Measurements from ENCODE around the gene INAFM2.

INAFM2 gene

DNA sequence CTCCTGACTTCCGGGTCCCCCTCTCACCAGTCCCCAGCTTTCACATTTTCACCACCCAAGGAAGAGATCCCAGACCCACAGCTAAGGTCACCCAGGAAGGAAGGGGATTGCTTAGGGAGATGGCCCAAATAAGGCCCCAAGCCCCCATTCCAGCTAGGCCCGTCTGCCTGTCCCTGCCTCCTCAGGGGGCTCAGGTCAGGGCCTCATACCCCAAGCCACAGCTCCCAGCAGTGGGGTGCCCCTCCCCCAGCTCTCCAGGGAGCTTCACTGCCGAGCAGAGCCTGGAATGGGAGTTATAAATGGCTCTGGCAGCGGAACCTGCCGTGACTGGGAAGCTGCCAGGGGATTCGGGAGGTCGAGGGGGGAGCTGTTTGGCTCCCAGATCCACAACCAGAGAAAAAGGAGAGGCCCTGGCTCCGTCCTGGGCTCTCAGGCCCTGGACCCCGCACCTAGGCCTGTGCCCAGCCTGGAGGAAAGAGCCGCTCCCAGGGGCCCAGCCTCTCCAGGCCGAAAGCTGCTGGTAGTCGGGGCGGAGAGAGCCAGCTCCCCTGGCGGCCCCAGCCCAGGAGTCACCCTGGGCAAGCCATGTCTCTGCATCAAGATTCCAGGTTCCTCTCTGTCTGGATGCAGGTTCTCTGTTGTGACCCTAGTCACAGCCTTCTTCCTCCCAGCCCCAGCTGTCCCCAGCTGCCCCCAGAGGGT is 16.7 kb downstream of the INAFM2 start:
- in situ Hi-C loops (cut with MboI; ENCODE audit: low pct_unique_long_range_greater_than_20kb, low sequenced_read_pairs, unreplicated experiment) = no loop called here
- TF ChIP-seq, protein P1, sequence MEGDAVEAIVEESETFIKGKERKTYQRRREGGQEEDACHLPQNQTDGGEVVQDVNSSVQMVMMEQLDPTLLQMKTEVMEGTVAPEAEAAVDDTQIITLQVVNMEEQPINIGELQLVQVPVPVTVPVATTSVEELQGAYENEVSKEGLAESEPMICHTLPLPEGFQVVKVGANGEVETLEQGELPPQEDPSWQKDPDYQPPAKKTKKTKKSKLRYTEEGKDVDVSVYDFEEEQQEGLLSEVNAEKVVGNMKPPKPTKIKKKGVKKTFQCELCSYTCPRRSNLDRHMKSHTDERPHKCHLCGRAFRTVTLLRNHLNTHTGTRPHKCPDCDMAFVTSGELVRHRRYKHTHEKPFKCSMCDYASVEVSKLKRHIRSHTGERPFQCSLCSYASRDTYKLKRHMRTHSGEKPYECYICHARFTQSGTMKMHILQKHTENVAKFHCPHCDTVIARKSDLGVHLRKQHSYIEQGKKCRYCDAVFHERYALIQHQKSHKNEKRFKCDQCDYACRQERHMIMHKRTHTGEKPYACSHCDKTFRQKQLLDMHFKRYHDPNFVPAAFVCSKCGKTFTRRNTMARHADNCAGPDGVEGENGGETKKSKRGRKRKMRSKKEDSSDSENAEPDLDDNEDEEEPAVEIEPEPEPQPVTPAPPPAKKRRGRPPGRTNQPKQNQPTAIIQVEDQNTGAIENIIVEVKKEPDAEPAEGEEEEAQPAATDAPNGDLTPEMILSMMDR (IDR thresholded peaks at IDR 0.05; ENCODE audit: extremely low read depth, insufficient read depth, missing control alignments) = no peak
- DNase-seq (ENCODE audit: low spot score) = no peak

DNA sequence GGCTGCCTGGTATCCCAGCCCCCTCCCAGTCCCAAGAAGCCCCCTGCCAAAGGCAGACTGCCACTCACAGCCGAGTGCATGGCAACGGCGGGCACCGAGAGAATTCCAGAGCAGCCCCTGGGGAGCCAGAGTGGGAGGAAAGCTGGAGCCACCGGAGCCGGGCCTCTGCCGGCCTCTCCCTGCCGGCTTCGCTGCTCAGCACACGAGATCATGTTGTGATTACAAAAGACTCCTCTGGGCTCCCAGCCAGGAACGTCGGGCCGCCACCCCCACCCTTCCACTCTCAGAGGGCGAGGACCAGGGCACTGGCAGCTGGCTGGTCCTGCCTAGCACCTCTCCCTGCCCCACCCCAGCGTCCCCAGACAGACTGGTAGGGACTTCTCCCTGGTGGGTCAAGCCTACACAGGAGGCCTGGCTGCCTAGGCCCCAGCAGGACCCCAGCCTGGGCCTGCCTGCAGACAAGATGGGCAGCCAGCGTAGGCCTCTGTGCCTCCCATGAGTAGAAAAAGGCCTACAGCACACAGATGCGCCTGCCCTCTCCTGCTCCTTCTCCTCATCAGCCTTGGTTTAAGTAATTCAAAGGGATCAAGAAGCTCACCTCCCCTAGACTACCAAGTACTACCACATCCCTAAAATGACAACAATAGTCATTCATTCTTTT is 17.4 kb downstream of the INAFM2 start, which contains the start of gene CCDC9B:
Gene CCDC9B, minus strand, starts transcription at position 200 of the 661 bp plus-strand sequence. Its CDS starts 120 bp downstream, at position 80.
- TF ChIP-seq, protein P1 (IDR thresholded peaks at IDR 0.05; ENCODE audit: extremely low read depth, insufficient read depth, missing control alignments) = no peak
- no peak for DNase-seq (ENCODE audit: low spot score)
- in situ Hi-C loops (cut with MboI; ENCODE audit: low pct_unique_long_range_greater_than_20kb, low sequenced_read_pairs, unreplicated experiment) = no loop called here

DNA sequence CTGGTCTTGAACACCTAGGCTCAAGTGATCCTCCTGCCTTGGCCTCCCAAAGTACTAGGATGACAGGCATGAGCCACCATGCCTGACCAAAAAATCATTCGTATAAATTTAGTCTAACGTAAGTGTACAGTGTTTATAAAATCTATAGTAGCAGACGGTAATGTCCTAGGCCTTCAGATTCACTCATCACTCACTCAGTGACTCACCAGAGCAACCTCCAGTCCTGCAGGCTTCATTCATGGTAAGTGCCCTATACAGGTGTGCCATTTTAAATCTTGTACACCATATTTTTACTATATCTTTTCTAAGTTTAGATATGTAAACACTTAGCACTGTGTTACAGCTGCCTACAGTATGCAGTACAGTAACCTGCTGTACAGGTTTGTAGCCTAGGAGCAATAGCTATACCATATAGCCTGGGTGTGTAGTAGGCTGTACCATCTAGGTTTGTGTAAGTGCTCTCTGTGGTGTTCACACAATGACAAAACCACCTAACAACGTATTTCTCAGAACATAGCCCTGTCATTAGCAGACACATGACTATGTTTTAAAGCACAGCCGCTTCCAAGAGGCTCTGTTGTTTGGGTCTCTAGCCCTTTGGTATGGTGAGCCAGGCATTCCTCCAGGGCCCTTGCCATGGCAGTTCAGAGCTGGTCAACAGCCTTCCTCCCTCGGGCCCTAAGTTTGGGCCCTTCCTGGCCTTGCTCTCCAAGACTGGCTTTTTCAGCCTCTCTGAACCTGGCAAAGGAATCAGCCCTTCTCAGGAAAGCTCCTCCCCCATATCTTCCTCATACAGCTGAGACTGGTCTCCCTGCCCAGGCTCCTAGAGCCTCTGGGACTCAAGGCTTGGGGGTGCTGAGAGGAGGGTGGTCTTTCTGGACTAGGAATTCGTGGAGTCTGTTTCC is 19.2 kb downstream of the INAFM2 start:
- DNase-seq (ENCODE audit: low spot score) = no peak
- in situ Hi-C loops (cut with MboI; ENCODE audit: low pct_unique_long_range_greater_than_20kb, low sequenced_read_pairs, unreplicated experiment) = no loop called here
- TF ChIP-seq, protein P1 (IDR thresholded peaks at IDR 0.05; ENCODE audit: extremely low read depth, insufficient read depth, missing control alignments) = no peak

DNA sequence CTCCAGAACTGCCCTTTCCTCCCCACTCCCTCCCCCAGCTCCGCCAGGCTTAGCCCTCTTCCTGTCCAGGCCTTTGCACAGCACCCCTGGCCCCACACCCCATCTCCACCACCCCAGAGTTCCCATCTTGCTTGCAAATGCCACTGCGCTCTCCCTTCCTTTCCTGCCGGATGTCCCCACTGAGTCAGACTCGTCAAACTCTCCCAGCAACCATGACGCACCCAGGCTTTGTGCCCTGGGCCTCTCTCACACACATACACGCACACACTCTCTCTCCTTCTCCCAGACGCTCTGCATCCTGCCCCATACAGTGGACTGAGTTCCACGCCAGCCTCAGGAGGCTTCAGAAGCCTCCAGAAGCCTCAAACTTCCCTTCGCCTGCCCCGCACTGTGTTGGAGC is 20.0 kb downstream of the INAFM2 start:
- no peak for DNase-seq (ENCODE audit: low spot score)
- TF ChIP-seq, protein P1 (IDR thresholded peaks at IDR 0.05; ENCODE audit: extremely low read depth, insufficient read depth, missing control alignments) = no peak
- in situ Hi-C loops (cut with MboI; ENCODE audit: low pct_unique_long_range_greater_than_20kb, low sequenced_read_pairs, unreplicated experiment) = no loop called here

DNA sequence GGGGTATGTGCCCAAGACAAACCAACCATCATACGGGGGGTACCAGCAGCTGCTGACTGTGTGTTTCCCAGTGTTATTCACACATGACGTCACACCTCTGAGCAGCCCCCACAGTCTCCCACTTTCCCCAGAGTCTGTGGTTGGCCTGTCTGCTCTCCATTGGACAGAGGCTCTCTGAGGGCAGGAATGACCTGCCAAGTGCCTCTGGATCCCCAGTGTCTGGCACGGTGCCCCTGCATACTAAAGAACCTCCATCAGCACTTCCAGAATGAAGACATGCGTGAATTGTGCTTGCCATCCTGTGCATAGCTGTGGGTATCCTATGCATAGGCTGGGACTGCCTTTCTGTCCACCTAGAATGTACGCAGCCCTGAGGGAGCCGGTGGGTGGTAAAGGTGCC is 20.7 kb downstream of the INAFM2 start:
- DNase-seq (ENCODE audit: low spot score) = no peak
- TF ChIP-seq, protein P1 (IDR thresholded peaks at IDR 0.05; ENCODE audit: extremely low read depth, insufficient read depth, missing control alignments) = no peak
- in situ Hi-C loops (cut with MboI; ENCODE audit: low pct_unique_long_range_greater_than_20kb, low sequenced_read_pairs, unreplicated experiment) = no loop called here

DNA sequence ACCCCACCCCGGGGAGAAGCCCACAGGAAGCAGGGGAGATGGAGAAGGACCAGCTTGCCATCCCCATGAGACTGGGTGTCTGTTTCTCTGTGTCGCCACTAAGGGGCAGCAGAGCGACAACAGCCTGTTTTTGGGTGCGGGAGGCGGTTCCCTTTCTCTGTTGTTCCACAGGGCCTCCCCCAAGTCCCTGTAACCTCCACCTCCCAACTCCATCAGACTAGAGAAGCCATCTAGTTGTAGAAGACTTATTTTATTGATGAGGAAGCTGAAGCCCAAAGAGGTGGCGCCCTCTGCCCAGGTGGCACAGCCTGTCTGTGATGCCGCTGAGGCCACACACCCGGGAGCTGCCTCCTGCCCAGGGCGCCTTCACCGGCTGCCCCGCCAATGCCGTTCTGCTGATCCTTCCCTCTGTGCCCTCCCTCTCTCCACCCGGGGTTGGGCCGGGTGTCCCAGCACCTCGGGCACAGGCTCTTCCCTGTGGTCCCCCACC is 21.2 kb downstream of the INAFM2 start:
- DNase-seq (ENCODE audit: low spot score) = peak; percentile 87
- TF ChIP-seq, protein P1 (IDR thresholded peaks at IDR 0.05; ENCODE audit: extremely low read depth, insufficient read depth, missing control alignments) = peak; percentile 87
- in situ Hi-C loops (cut with MboI; ENCODE audit: low pct_unique_long_range_greater_than_20kb, low sequenced_read_pairs, unreplicated experiment) = no loop called here
